H1 (cell line): ENCODE data around the gene C1orf87. TPM values are rescaled to one million over a fixed set of nuclear protein-coding genes. Genes with fewer than 3 reads are reported as not detected.

Experiments
- CHD1 ChIP-seq: IDR thresholded peaks from 2 replicates; pipeline ENCODE4 v1.6.1; 2012; ENCODE audit warnings: low read depth, low read length, improper control_type of control experiment
- CHD2 ChIP-seq: IDR thresholded peaks from 2 replicates; pipeline ENCODE4 v1.6.1; 2012; ENCODE audit warnings: low read length, improper control_type of control experiment
- EP300 ChIP-seq, 2 experiments: IDR thresholded peaks; 1 replicate in 1 of 2; 2 replicates in 1 of 2; pipeline ENCODE4 v1.6.1; 2011 to 2012; ENCODE audit warnings: low read depth in 2 of 2, low read length in 2 of 2, mild to moderate bottlenecking in 2 of 2, borderline replicate concordance in 1 of 2, inconsistent platforms in 1 of 2, moderate library complexity in 1 of 2
- FOSL1 ChIP-seq: IDR thresholded peaks from 2 replicates; pipeline ENCODE4 v1.6.1; 2011; ENCODE audit warnings: mild to moderate bottlenecking, low read depth, low read length, moderate library complexity; ENCODE audit not compliant: insufficient read depth
- POLR2A ChIP-seq, 2 experiments: IDR thresholded peaks; 1 replicate in 1 of 2; 2 replicates in 1 of 2; pipeline ENCODE4 v1.6.1; 2011; ENCODE audit warnings: low read depth in 2 of 2, low read length in 2 of 2, mild to moderate bottlenecking in 2 of 2; ENCODE audit errors: control extremely low read depth in 1 of 2
- RXRA ChIP-seq: IDR thresholded peaks from 2 replicates; pipeline ENCODE4 v1.6.1; 2011; ENCODE audit warnings: low read depth, mild to moderate bottlenecking, low read length, moderate library complexity; ENCODE audit not compliant: insufficient read depth
- TBP ChIP-seq: IDR thresholded peaks from 2 replicates; pipeline ENCODE4 v1.6.1; 2011; ENCODE audit warnings: low read depth, low read length, improper control_type of control experiment
- polyA plus RNA-seq, 7 experiments: library from polyadenylated mRNA; depleted of rRNA in 3 of 7; stranded (reverse) in 5 of 7; unstranded in 2 of 7; fragments of >200 nt in 5 of 7; fragments of 200-250 nt in 2 of 7; gene quantifications; 1 replicate in 5 of 7; 2 replicates in 1 of 7; 4 replicates in 1 of 7; pipeline versions ENCODE4 v1.2.1 to v1.2.3, GENCODE V29; 2011 to 2013; ENCODE audit warnings: missing spikeins in 2 of 7, mixed read lengths in 2 of 7
- total RNA-seq: library from RNA; stranded (reverse); fragmentation: NEBNext Ultra II Directional; extraction: Animal tissue kit (Norgen Biotek cat#: 25700); gene quantifications from 2 replicates; pipeline ENCODE4 v1.2.1, GENCODE V29; 2021
- TF ChIP-seq, protein P1 (sequence below): IDR thresholded peaks from 2 replicates; pipeline ENCODE4 v1.6.1; 2012; ENCODE audit warnings: inconsistent platforms

C1orf87 gene
- total and polyA plus RNA-seq, 2 of the 8 experiments (the other 6 are each of a cell fraction or from before 2014, with no cell fraction given): 0.41 TPM; not detected in 1

GRCh38 chr1:59992040-59992820 lies 81.3 kb downstream of the C1orf87 start (continued):
- no peak for TF ChIP-seq RXRA
- no peak for TF ChIP-seq EP300 (IDR thresholded peaks at IDR 0.05; ENCODE audit: borderline replicate concordance in 1 of 2, low read depth in 2 of 2, low read length in 2 of 2)
- TF ChIP-seq TBP: no peak
- TF ChIP-seq, protein P1, sequence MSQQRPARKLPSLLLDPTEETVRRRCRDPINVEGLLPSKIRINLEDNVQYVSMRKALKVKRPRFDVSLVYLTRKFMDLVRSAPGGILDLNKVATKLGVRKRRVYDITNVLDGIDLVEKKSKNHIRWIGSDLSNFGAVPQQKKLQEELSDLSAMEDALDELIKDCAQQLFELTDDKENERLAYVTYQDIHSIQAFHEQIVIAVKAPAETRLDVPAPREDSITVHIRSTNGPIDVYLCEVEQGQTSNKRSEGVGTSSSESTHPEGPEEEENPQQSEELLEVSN: no peak
- TF ChIP-seq POLR2A (IDR thresholded peaks at IDR 0.05; ENCODE audit: control extremely low read depth in 1 of 2, low read depth in 2 of 2, low read length in 2 of 2): no peak
- no peak for TF ChIP-seq CHD2
- no peak for TF ChIP-seq CHD1
- no peak for TF ChIP-seq FOSL1
